Upper lobe of left lung (tissue), 6 donors: ENCODE results near the gene CCDC127. TPM values are rescaled to one million over a fixed set of nuclear protein-coding genes. Genes with fewer than 3 reads are reported as not detected.
"Not testable (repeated sequence)": the region's sequence is repeated elsewhere in the genome, so short reads cannot be mapped to it uniquely, and the experiment has no call there.

Experiments used
- ATAC-seq, 2 donors: fragments of 200-7000 bp; cut with Tn5 transposase; one replicate each; pipeline ENCODE4 v1.9.1; 2022; ENCODE audit warnings: mild to moderate bottlenecking in 2 of 2, moderate library complexity in 2 of 2; ENCODE audit not compliant: low FRiP score in 2 of 2
- DNase-seq, 2 donors: peaks; one replicate each; pipeline ENCODE4 v3.0.0-alpha.2; 2019 to 2020
- H3K27ac ChIP-seq, 4 donors: fragments of 200-600 bp; sonication (generic); one replicate each; pipeline ENCODE4 v1.5.1; 2016 to 2019
- H3K27me3 ChIP-seq, 4 donors: fragments of 200-600 bp; sonication (generic); one replicate each; pipeline ENCODE4 v1.5.1; 2017 to 2019
- H3K36me3 ChIP-seq, 4 donors: fragments of 200-600 bp; sonication (generic); one replicate each; pipeline ENCODE4 v1.5.1; 2016 to 2019
- H3K4me1 ChIP-seq, 4 donors: fragments of 200-600 bp; sonication (generic); one replicate each; pipeline ENCODE4 v1.5.1; 2018 to 2019
- H3K4me3 ChIP-seq, 4 donors: fragments of 200-600 bp; sonication (generic); one replicate each; pipeline ENCODE4 v1.5.1; 2017 to 2019; ENCODE audit warnings: mild to moderate bottlenecking in 2 of 4, moderate library complexity in 1 of 4
- H3K9me3 ChIP-seq, 4 donors: fragments of 200-600 bp; sonication (generic); one replicate each; pipeline ENCODE4 v1.5.1; 2018 to 2019
- CTCF ChIP-seq, 6 experiments: fragments of 450-650 bp in 4 of 6; fragments of 200-600 bp in 2 of 6; sonication (generic) in 2 of 6; IDR thresholded peaks; one replicate each; pipeline ENCODE4 v1.5.1; 2016 to 2019; ENCODE audit warnings: antibody characterized with exemption in 6 of 6
- EP300 ChIP-seq, 4 donors: sonication (generic); formaldehyde crosslinking; IDR thresholded peaks; one replicate each; pipeline ENCODE4 v1.5.1; 2017; ENCODE audit warnings: antibody characterized with exemption in 4 of 4, control low read depth in 2 of 4
- POLR2A ChIP-seq, 4 donors: fragments of 450-650 bp; IDR thresholded peaks; one replicate each; pipeline ENCODE4 v1.5.1; 2016 to 2017; ENCODE audit warnings: antibody characterized with exemption in 4 of 4, mild to moderate bottlenecking in 2 of 4
- POLR2AphosphoS5 ChIP-seq, 2 donors: sonication (generic); formaldehyde crosslinking; IDR thresholded peaks; one replicate each; pipeline ENCODE4 v1.5.1; 2017; ENCODE audit warnings: antibody characterized with exemption in 2 of 2
- WGBS, 2 donors: methylation state at CpG; one replicate each; pipeline ENCODE4 v1.1.5; 2017 to 2018; 5-methylcytosine and 5-hydroxymethylcytosine counted together
- total RNA-seq, 6 donors: library from RNA; depleted of rRNA in 4 of 6; stranded (reverse); fragments of >200 nt in 4 of 6; gene quantifications; one replicate each; pipeline versions ENCODE4 v1.1.0 to v1.2.1, GENCODE V29; 2016 to 2021
- donor health status: DM: no; HTN: no; CAD: no; lungs with moderate emphysema.
- donor health status: DM: no; HTN: yes; CAD: no; lungs with severe emphysema.

The CCDC127 gene
- total RNA-seq, 6 donors from 2014 or later, result 3.1 to 8.5 (median 4.8) TPM

- Histone ChIP-seq H3K36me3 (peaks cover under 1 to 13% (median 11%) of the 10 kb centered on the region in 4 donors), H3K27ac (peak overlapping the region; percentile 26 to 97 (median 93)), H3K4me3 (peak overlapping the region in 3 of 4 donors; percentile 84 to 99 (median 98)), H3K27me3 (no peaks in the 10 kb centered on the region), H3K4me1 (peaks cover 12 to 43% (median 27%) of the 10 kb centered on the region in 4 donors), H3K9me3 (no peaks in the 10 kb centered on the region)
- WGBS, 2 donors, result 16 to 25% methylated on average over 4 of the region's 4 CpGs
- DNase-seq, result no peak
- no peak for ATAC-seq
- TF ChIP-seq EP300 (IDR thresholded peaks at IDR 0.05) (no peak), CTCF (IDR thresholded peaks at IDR 0.05) (no peak), POLR2A (IDR thresholded peaks at IDR 0.05) (no peak), POLR2AphosphoS5 (IDR thresholded peaks at IDR 0.05) (no peak)
These were observed 2.0 kb upstream of the CCDC127 start for GRCh38 chr5:219991-220390.

- Histone ChIP-seq H3K4me3 (peak overlapping the region; percentile 84 to 99 (median 93)), H3K4me1 (peaks cover 12 to 43% (median 27%) of the 10 kb centered on the region in 4 donors), H3K36me3 (peaks cover 0 to 8% (median 6%) of the 10 kb centered on the region in 4 donors), H3K27ac (peak overlapping the region; percentile 92 to 97 (median 94)), H3K27me3 (no peaks in the 10 kb centered on the region), H3K9me3 (no peaks in the 10 kb centered on the region)
- DNase-seq (no peak), ATAC-seq (no peak)
- TF ChIP-seq POLR2A (IDR thresholded peaks at IDR 0.05), result no peak
- TF ChIP-seq POLR2AphosphoS5 (IDR thresholded peaks at IDR 0.05), result no peak
- no peak for TF ChIP-seq CTCF (IDR thresholded peaks at IDR 0.05)
- TF ChIP-seq EP300 (IDR thresholded peaks at IDR 0.05), result no peak
- WGBS, 2 donors, result 17 to 21% methylated on average over 9 of the region's 9 CpGs
These were observed 1.5 kb upstream of the CCDC127 start for GRCh38 chr5:219460-219863.

DNA sequence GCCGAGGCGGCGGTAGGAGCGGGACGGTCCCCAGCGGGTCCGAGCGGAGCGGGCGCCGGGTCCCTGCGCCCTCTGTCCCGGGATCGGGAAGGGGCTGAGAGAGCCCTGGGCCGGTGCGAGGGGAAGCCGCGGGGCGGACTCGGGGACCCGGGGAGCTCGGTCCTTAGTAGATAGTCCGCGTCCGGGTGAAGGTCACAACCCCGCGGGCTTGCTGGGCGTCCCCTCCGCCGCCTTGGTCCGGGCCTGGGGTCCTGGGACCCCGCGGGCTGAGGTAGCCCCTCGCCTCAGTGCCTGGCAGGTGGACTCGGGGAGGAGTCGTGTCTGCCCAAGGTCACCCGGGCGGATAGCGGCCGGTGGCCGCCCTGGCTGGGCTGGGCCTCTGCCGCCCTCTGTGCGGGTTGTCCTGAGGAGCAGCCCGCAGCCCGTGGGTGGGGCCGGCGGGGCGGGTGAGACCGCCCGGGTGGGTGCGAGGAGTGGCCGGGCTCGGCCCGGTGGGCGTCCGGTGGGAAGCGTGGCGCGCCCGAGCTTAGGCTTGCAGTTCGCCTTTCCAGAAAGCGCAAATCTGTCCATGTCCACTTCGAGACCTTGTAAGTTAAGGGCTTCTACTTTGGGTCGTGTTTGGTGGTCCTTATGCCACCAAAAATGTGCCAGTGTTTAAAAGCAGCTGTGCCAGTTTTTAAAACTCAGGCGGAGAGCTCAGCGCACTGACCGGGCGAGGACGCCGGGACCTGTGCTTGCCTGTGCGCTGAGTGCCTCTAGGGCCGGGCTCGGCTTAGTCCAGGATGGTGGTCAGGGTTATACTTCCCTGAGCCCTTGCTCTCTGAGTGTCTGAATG lies 721 bp upstream of the CCDC127 start:
- TF ChIP-seq POLR2AphosphoS5 (IDR thresholded peaks at IDR 0.05) (no peak), POLR2A (IDR thresholded peaks at IDR 0.05) (no peak), CTCF (IDR thresholded peaks at IDR 0.05) (no peak), EP300 (IDR thresholded peaks at IDR 0.05) (no peak)
- Histone ChIP-seq H3K27ac (peak overlapping the region; percentile 92 to 97 (median 94)), H3K27me3 (no peaks in the 10 kb centered on the region), H3K36me3 (peaks cover 0 to 4% (median under 1%) of the 10 kb centered on the region in 4 donors), H3K9me3 (no peaks in the 10 kb centered on the region), H3K4me1 (peaks cover 12 to 43% (median 27%) of the 10 kb centered on the region in 4 donors), H3K4me3 (peak overlapping the region; percentile 84 to 99 (median 93))
- peak; percentile 59 to 91 for DNase-seq
- WGBS, 2 donors, result 0 to 1% methylated on average over 22 to 36 of the region's 73 CpGs
- ATAC-seq, result peak; percentile 75 to 80

DNA sequence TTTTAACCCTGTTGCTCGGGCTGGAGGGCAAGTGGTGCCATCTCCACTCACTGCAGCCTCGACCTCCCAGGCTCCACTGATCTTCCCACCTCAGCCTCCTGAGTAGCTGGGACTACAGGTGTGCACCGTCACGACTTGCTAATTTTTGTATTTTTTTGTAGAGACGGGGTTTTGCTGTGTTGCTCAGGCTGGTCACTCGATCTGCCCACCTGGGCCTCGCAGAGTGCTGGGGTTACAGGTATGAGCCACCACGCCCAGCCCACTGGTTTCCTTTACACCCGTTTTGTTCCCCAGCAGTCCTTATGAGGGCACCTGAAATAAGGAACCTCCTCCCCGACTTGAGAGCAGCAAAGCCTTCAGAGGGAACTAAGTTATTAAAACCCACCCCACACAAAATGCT lies 1.9 kb downstream of the CCDC127 start:
- WGBS, 2 donors, result 84 to 87% methylated on average over 9 of the region's 10 CpGs
- not testable (repeated sequence) for ATAC-seq, H3K9me3 ChIP-seq, H3K36me3 ChIP-seq, H3K4me3 ChIP-seq, DNase-seq, H3K27me3 ChIP-seq, H3K27ac ChIP-seq
- peaks cover 12 to 23% (median 17%) of the 10 kb centered on the region in 4 donors for H3K4me1 ChIP-seq

DNA sequence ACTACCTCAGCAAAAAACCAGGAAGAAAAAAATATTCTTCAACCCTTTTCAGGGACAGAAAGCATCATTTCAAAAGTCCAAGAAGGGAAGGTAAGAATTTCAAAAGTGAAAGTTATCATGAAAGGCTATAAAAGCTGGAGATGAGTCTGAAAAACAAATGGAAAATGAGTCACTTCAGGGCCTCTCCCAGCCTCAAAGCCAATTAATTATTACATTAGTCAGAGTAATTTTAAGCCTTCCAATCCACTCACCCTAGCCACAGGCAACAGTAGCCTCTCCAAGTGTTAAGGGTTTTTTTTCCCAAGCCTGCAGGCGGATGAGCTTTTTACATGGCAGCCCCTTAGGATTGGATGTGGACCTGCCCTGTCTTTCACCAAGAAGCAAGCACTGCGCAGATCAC lies 2.7 kb downstream of the CCDC127 start:
- H3K4me1 ChIP-seq, result peaks cover 8 to 14% (median 12%) of the 10 kb centered on the region in 4 donors
- not testable (repeated sequence) for H3K4me3 ChIP-seq, H3K36me3 ChIP-seq, DNase-seq, H3K27ac ChIP-seq, H3K9me3 ChIP-seq, H3K27me3 ChIP-seq
- 92 to 96% methylated on average over 2 of the region's 2 CpGs for WGBS, 2 donors
- peak in 1 of 2 donors; percentile 6 for ATAC-seq
